Heart left ventricle (tissue), 16 donors: ENCODE data around the gene AGRN. TPM values are rescaled to one million over a fixed set of nuclear protein-coding genes. Genes with fewer than 3 reads are reported as not detected.

Experiments
- ATAC-seq, 4 donors: fragments of 200-7000 bp; cut with Tn5 transposase; one replicate each; pipeline ENCODE4 v1.9.1; 2020 to 2022; ENCODE audit warnings: moderate library complexity in 4 of 4, mild to moderate bottlenecking in 3 of 4, moderate number of reproducible peaks in 1 of 4
- DNase-seq, 5 donors: peaks; one replicate each; pipeline ENCODE4 v3.0.0-alpha.2; 2020
- H3K27ac ChIP-seq, 12 donors: fragments of 200-600 bp; sonication (generic) in 4 of 12; one replicate each; pipeline versions ENCODE4 v1.5.0 to v1.8.0; 2016 to 2022; ENCODE audit warnings: mild to moderate bottlenecking in 2 of 12
- H3K27me3 ChIP-seq, 9 donors: fragments of 200-600 bp; sonication (generic) in 2 of 9; one replicate each; pipeline versions ENCODE4 v1.5.1 to v1.8.0; 2016 to 2022; ENCODE audit warnings: mild to moderate bottlenecking in 3 of 9
- H3K36me3 ChIP-seq, 9 donors: fragments of 200-600 bp; sonication (generic) in 2 of 9; one replicate each; pipeline versions ENCODE4 v1.5.0 to v1.8.0; 2018 to 2022; ENCODE audit warnings: mild to moderate bottlenecking in 2 of 9
- H3K4me1 ChIP-seq, 12 donors: fragments of 200-600 bp; sonication (generic) in 4 of 12; one replicate each; pipeline versions ENCODE4 v1.5.0 to v1.8.0; 2016 to 2022; ENCODE audit warnings: mild to moderate bottlenecking in 3 of 12
- H3K4me3 ChIP-seq, 12 donors: fragments of 200-600 bp; sonication (generic) in 4 of 12; one replicate each; pipeline versions ENCODE4 v1.5.0 to v1.8.0; 2017 to 2022; ENCODE audit warnings: mild to moderate bottlenecking in 9 of 12, moderate library complexity in 4 of 12
- H3K9me3 ChIP-seq, 12 donors: fragments of 200-600 bp; sonication (generic) in 4 of 12; one replicate each; pipeline versions ENCODE4 v1.5.0 to v1.8.0; 2016 to 2022; ENCODE audit warnings: mild to moderate bottlenecking in 1 of 12
- CTCF ChIP-seq, 12 donors: fragments of 200-600 bp; sonication (generic) in 4 of 12; IDR thresholded peaks; one replicate each; pipeline versions ENCODE4 v1.5.0 to v1.8.0; 2018 to 2022; ENCODE audit warnings: antibody characterized with exemption in 12 of 12, mild to moderate bottlenecking in 5 of 12
- POLR2A ChIP-seq, 2 donors: fragments of 450-650 bp; IDR thresholded peaks; one replicate each; pipeline ENCODE4 v1.6.1; 2017; ENCODE audit warnings: antibody characterized with exemption in 2 of 2, mild to moderate bottlenecking in 2 of 2, moderate library complexity in 2 of 2
- WGBS, 4 donors: extraction: QIAGEN DNeasy Blood & Tissue Kit in 2 of 4; methylation state at CpG; one replicate each; pipeline versions ENCODE4 v1.1.5 to v1.1.7; 2013 to 2018; 5-methylcytosine and 5-hydroxymethylcytosine counted together
- intact Hi-C, 10 donors: fragments of 100-400 bp; cut with DNase I; formaldehyde crosslinking; loops; one replicate each; pipeline versions ENCODE4 v1.11.1 to v1.14.2; 2022
- polyA plus RNA-seq, 2 donors: library from polyadenylated mRNA; stranded (reverse); fragments of 200-250 nt; gene quantifications; one replicate each; pipeline ENCODE4 v1.2.3, GENCODE V29; 2013
- total RNA-seq, 9 donors: library from RNA; depleted of rRNA in 2 of 9; stranded (reverse); fragments of >200 nt in 2 of 9; fragmentation: NEBNext Ultra II Directional in 3 of 9; extraction: Animal tissue kit (Norgen Biotek cat#: 25700) in 3 of 9; gene quantifications; one replicate each; pipeline versions ENCODE4 v1.1.0 to v1.2.4, GENCODE V29; 2016 to 2023
- donor health status: ischemic (EF 13 %, LVEDD 7.1; RV severe dilation, severe dysfunction).
- donor health status: healthy with polysubstance abuse.
- donor health status: DM: no; HTN: yes; CAD: no.
- donor health status: DM: no; HTN: no; CAD: no.
- donor health status: ischemic (EF 25% LVEDD 6.9; RV normal size, moderate dysfunction).
- donor health status: ischemic (EF 25% LVEDD 5.7; RV mildly dilated, moderate dysfunction).
- donor health status: healthy.
- donor health status: DM: yes; HTN: yes; CAD: no.
- donor health status: ischemic (EF 35%, LVEDD 5.7; RV mildly dilated, moderate dysfunction).
- donor health status: nonischemic (EF 11% LVEDD 7.7; RV severe dilation, severe dysfunction).
- donor health status: DM: yes; HTN: yes; CAD: no.
- donor health status: PGD.
- donor health status: ischemic (EF 29% LVEDD 5.4; RV normal size, mild dysfunction).
- donor health status: nonischemic (EF 23%, LVEDD 6.1; RV moderate dilation, normal function).

The AGRN gene
- total and polyA plus RNA-seq, 11 donors, result 9.7 to 45.7 (median 18.6) TPM

DNA sequence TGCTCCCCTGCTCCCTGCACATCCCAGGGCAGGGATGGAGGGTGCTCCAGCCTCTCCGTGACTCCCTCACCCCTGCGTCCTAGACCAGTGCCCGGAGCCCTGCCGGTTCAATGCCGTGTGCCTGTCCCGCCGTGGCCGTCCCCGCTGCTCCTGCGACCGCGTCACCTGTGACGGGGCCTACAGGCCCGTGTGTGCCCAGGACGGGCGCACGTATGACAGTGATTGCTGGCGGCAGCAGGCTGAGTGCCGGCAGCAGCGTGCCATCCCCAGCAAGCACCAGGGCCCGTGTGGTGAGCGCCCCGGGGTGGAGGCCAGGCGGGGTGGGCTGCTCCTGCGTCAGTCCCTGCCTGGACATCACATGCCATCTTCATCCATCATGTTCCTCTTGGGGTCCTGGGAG lies 22.0 kb downstream of the AGRN start:
- Histone ChIP-seq H3K4me1 (peaks cover 4 to 22% (median 12%) of the 10 kb centered on the region in 12 donors), H3K9me3 (no peaks in the 10 kb centered on the region), H3K27me3 (peaks cover 0 to 29% (median 0%) of the 10 kb centered on the region in 9 donors), H3K4me3 (no peak overlapping the region), H3K36me3 (peaks cover 0 to 32% (median 0%) of the 10 kb centered on the region in 9 donors), H3K27ac (no peak overlapping the region)
- 93 to 97% (median 96%) methylated on average over 17 to 25 of the region's 25 CpGs for WGBS, 4 donors
- DNase-seq (no peak), ATAC-seq (no peak)
- intact Hi-C loops, result no loop called here
- TF ChIP-seq POLR2A (IDR thresholded peaks at IDR 0.05) (no peak), CTCF (IDR thresholded peaks at IDR 0.05) (no peak)

- ATAC-seq (no peak), DNase-seq (no peak)
- Histone ChIP-seq H3K27ac (no peak overlapping the region), H3K27me3 (peaks cover 0 to 25% (median 0%) of the 10 kb centered on the region in 9 donors), H3K9me3 (no peaks in the 10 kb centered on the region), H3K4me3 (no peak overlapping the region), H3K36me3 (peaks cover 0 to 41% (median 5%) of the 10 kb centered on the region in 9 donors), H3K4me1 (peaks cover 4 to 22% (median 12%) of the 10 kb centered on the region in 12 donors)
- 80 to 93% (median 89%) methylated on average over 8 to 10 of the region's 10 CpGs for WGBS, 4 donors
- intact Hi-C loops, result no loop called here
- TF ChIP-seq POLR2A (IDR thresholded peaks at IDR 0.05) (no peak), CTCF (IDR thresholded peaks at IDR 0.05) (no peak)
Observed at GRCh38 chr1:1042835-1043234, 22.9 kb downstream of the AGRN start.

GRCh38 chr1:1043411-1043810 lies 23.5 kb downstream of the AGRN start:
- no peaks in the 10 kb centered on the region for H3K9me3 ChIP-seq
- H3K27me3 ChIP-seq, result peaks cover 0 to 19% (median 0%) of the 10 kb centered on the region in 9 donors
- H3K4me3 ChIP-seq, result no peak overlapping the region
- H3K27ac ChIP-seq, result no peak overlapping the region
- ATAC-seq, result no peak
- H3K4me1 ChIP-seq, result peaks cover 4 to 22% (median 12%) of the 10 kb centered on the region in 12 donors
- 95 to 97% (median 95%) methylated on average over 24 to 27 of the region's 27 CpGs for WGBS, 4 donors
- peaks cover 0 to 41% (median 5%) of the 10 kb centered on the region in 9 donors for H3K36me3 ChIP-seq
- TF ChIP-seq POLR2A (IDR thresholded peaks at IDR 0.05) (no peak), CTCF (IDR thresholded peaks at IDR 0.05) (no peak)
- intact Hi-C loops, result no loop called here
- DNase-seq, result no peak

DNA sequence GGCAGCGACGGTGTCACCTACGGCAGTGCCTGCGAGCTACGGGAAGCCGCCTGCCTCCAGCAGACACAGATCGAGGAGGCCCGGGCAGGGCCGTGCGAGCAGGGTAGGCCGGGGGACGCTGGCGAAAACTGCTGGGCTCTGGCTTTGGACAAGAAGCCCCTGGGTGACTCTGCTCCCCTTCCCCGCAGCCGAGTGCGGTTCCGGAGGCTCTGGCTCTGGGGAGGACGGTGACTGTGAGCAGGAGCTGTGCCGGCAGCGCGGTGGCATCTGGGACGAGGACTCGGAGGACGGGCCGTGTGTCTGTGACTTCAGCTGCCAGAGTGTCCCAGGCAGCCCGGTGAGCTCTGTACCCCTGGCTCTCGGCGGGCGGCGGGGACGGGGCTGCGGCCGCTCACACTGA lies 24.0 kb downstream of the AGRN start:
- intact Hi-C loops, result no loop called here
- 93 to 98% (median 95%) methylated on average over 11 to 33 of the region's 33 CpGs for WGBS, 4 donors
- no peak for TF ChIP-seq POLR2A (IDR thresholded peaks at IDR 0.05)
- TF ChIP-seq CTCF (IDR thresholded peaks at IDR 0.05), result no peak
- no peak for DNase-seq
- Histone ChIP-seq H3K4me3 (no peak overlapping the region), H3K27me3 (peaks cover 0 to 17% (median 0%) of the 10 kb centered on the region in 9 donors), H3K36me3 (peaks cover 0 to 41% (median 5%) of the 10 kb centered on the region in 9 donors), H3K4me1 (peaks cover 4 to 21% (median 12%) of the 10 kb centered on the region in 12 donors), H3K9me3 (no peaks in the 10 kb centered on the region), H3K27ac (no peak overlapping the region)
- ATAC-seq, result no peak
